MCF 10A (cell line): Measurements from ENCODE around the gene PRR35. TPM values are rescaled to one million over a fixed set of nuclear protein-coding genes. Genes with fewer than 3 reads are reported as not detected.

Experiments used
- BruUV-seq: library from RNA; stranded (reverse); fragments of 400-500 nt; replicated peaks from 2 replicates; lab custom pipeline; 2021; lab: Mats Ljungman, UMichigan
- CTCF ChIA-PET: fragments of 300-600 bp; sonication (Branson Sonifier 250); formaldehyde crosslinking; extraction: SDS; loops from one replicate; lab custom pipeline; 2021; ENCODE audit warnings: antibody characterized with exemption, inconsistent platforms; lab: Yijun Ruan, JAX
- POLR2A ChIA-PET: fragments of 300-600, 350-650 bp; sonication (Branson Sonifier 250); formaldehyde crosslinking; extraction: SDS; loops from one replicate; lab custom pipeline; 2020; ENCODE audit warnings: antibody characterized with exemption, inconsistent platforms; lab: Yijun Ruan, JAX
- DNase-seq: peaks from one replicate; pipeline ENCODE4 v3.0.0-alpha.2; 2018; ENCODE audit not compliant: unreplicated experiment
- H3K27ac Mint-ChIP-seq: one replicate; pipeline ENCODE4 v1.8.0; 2022; ENCODE audit warnings: mild to moderate bottlenecking, low read depth, mixed read lengths; ENCODE audit not compliant: unreplicated experiment
- H3K27me3 Mint-ChIP-seq: one replicate; pipeline ENCODE4 v1.8.0; 2022; ENCODE audit warnings: mixed read lengths; ENCODE audit not compliant: insufficient read depth, unreplicated experiment
- H3K36me3 Mint-ChIP-seq: one replicate; pipeline ENCODE4 v1.8.0; 2022; ENCODE audit warnings: mild to moderate bottlenecking, moderate library complexity, mixed read lengths; ENCODE audit not compliant: insufficient read depth, unreplicated experiment
- H3K4me1 Mint-ChIP-seq: one replicate; pipeline ENCODE4 v1.8.0; 2022; ENCODE audit warnings: mixed read lengths; ENCODE audit not compliant: insufficient read depth, unreplicated experiment
- H3K4me3 Mint-ChIP-seq: one replicate; pipeline ENCODE4 v1.8.0; 2022; ENCODE audit warnings: mild to moderate bottlenecking, moderate library complexity, mixed read lengths; ENCODE audit not compliant: unreplicated experiment
- H3K9me3 Mint-ChIP-seq: one replicate; pipeline ENCODE4 v1.8.0; 2022; ENCODE audit warnings: mixed read lengths; ENCODE audit not compliant: unreplicated experiment
- CTCF ChIP-seq: fragments of 200-600 bp; IDR thresholded peaks from one replicate; pipeline ENCODE4 v1.8.0; 2022; ENCODE audit warnings: antibody characterized with exemption, mild to moderate bottlenecking; ENCODE audit not compliant: unreplicated experiment
- intact Hi-C: fragments of 100-400 bp; cut with micrococcal nuclease; formaldehyde crosslinking; loops from 2 replicates; pipeline ENCODE4 v1.14.1; 2022
- total RNA-seq: library from RNA; stranded (reverse); gene quantifications from 2 replicates; pipeline ENCODE4 v1.2.3, GENCODE V29; 2022

The PRR35 gene
- total RNA-seq, 1 experiment from 2014 or later: not detected

GRCh38 chr16:582614-583331, 22.6 kb downstream of the PRR35 start:
- intact Hi-C loops: no loop called here
- Mint-ChIP-seq H3K27me3 (no peaks in the 10 kb centered on the region), H3K4me3 (no peak overlapping the region), H3K27ac (no peak overlapping the region), H3K36me3 (peaks cover 14% of the 10 kb centered on the region), H3K9me3 (no peaks in the 10 kb centered on the region), H3K4me1 (no peaks in the 10 kb centered on the region)
- no peak for DNase-seq
- BruUV-seq: no TSS peak
- POLR2A ChIA-PET: interaction anchor here (0.8 to 1.5 kb wide), 2 partner anchors 10 to 12 kb away, joined by 3 to 4 read pairs; no protein-coding TSS in a partner anchor
- TF ChIP-seq CTCF: no peak
- CTCF ChIA-PET: interaction anchor here (0.6 kb wide), 2 partner anchors 107 to 450 kb away, joined by 3 to 5 read pairs; no protein-coding TSS in a partner anchor

GRCh38 chr16:583470-583814, 23.2 kb downstream of the PRR35 start:
- peaks cover 20% of the 10 kb centered on the region for H3K36me3 Mint-ChIP-seq
- intact Hi-C loops: no loop called here
- TF ChIP-seq CTCF: no peak
- POLR2A ChIA-PET: no interaction called here
- CTCF ChIA-PET: no interaction called here
- no peaks in the 10 kb centered on the region for H3K27me3 Mint-ChIP-seq
- H3K4me3 Mint-ChIP-seq: no peak overlapping the region
- BruUV-seq: TSS peak; percentile 29
- DNase-seq: no peak
- no peaks in the 10 kb centered on the region for H3K9me3 Mint-ChIP-seq
- no peaks in the 10 kb centered on the region for H3K4me1 Mint-ChIP-seq
- H3K27ac Mint-ChIP-seq: no peak overlapping the region

GRCh38 chr16:583815-584591, 23.8 kb downstream of the PRR35 start:
- intact Hi-C loops: no loop called here
- POLR2A ChIA-PET: interaction anchor here (0.5 to 1.5 kb wide), 2 partner anchors 14 to 100 kb away, joined by 3 to 4 read pairs; partner anchors contain the start of gene JMJD8
- TF ChIP-seq CTCF: no peak
- no peaks in the 10 kb centered on the region for H3K9me3 Mint-ChIP-seq
- no peaks in the 10 kb centered on the region for H3K4me1 Mint-ChIP-seq
- no peak for DNase-seq
- CTCF ChIA-PET: no interaction called here
- no peak overlapping the region for H3K4me3 Mint-ChIP-seq
- no peaks in the 10 kb centered on the region for H3K27me3 Mint-ChIP-seq
- no TSS peak for BruUV-seq
- no peak overlapping the region for H3K27ac Mint-ChIP-seq
- peaks cover 26% of the 10 kb centered on the region for H3K36me3 Mint-ChIP-seq

- Mint-ChIP-seq H3K27me3 (no peaks in the 10 kb centered on the region), H3K9me3 (no peaks in the 10 kb centered on the region), H3K4me3 (no peak overlapping the region), H3K4me1 (peaks cover under 1% of the 10 kb centered on the region), H3K36me3 (peaks cover 30% of the 10 kb centered on the region), H3K27ac (no peak overlapping the region)
- DNase-seq: no peak
- intact Hi-C loops: loop anchor here (5.0 kb wide), 1 partner anchor 193 kb away; no protein-coding TSS in a partner anchor
- TF ChIP-seq CTCF: no peak
- BruUV-seq: no TSS peak
- ChIA-PET CTCF (interaction anchor here (1.0 kb wide), 1 partner anchor 10 kb away, joined by 4 read pairs; no protein-coding TSS in a partner anchor), POLR2A (interaction anchor here (0.6 to 1.5 kb wide), 5 partner anchors 9 to 57 kb away, joined by 3 to 6 read pairs (median 4); no protein-coding TSS in a partner anchor)
These were observed 25.2 kb downstream of the PRR35 start for GRCh38 chr16:585351-585750.
